Rectal smooth muscle tissue (tissue), 1 donor: Measurements from ENCODE around the gene NPC1L1.

Experiments
- H3K27ac ChIP-seq: one replicate; pipeline ENCODE4 v1.7.0; 2013; ENCODE audit warnings: low read depth, low read length, inconsistent platforms
- H3K27me3 ChIP-seq: one replicate; pipeline ENCODE4 v1.7.0; 2013; ENCODE audit warnings: low read length; ENCODE audit not compliant: control insufficient read depth, insufficient read depth
- H3K36me3 ChIP-seq: one replicate; pipeline ENCODE4 v1.7.0; 2013; ENCODE audit warnings: low read length; ENCODE audit not compliant: control insufficient read depth, insufficient read depth
- H3K4me1 ChIP-seq: one replicate; pipeline ENCODE4 v1.7.0; 2013; ENCODE audit warnings: low read length; ENCODE audit not compliant: control insufficient read depth, insufficient read depth
- H3K4me3 ChIP-seq: one replicate; pipeline ENCODE4 v1.7.0; 2013; ENCODE audit warnings: low read length
- H3K9ac ChIP-seq: one replicate; pipeline ENCODE4 v1.7.0; 2013; ENCODE audit warnings: low read length

NPC1L1 gene

GRCh38 chr7:44498230-44498954 is 42.7 kb downstream of the NPC1L1 start:
- Histone ChIP-seq H3K36me3 (no peaks in the 10 kb centered on the region), H3K27ac (no peak overlapping the region), H3K4me3 (no peak overlapping the region)

GRCh38 chr7:44497155-44498027 is 43.7 kb downstream of the NPC1L1 start:
- no peak overlapping the region for H3K27ac ChIP-seq
- no peak overlapping the region for H3K9ac ChIP-seq
- no peak overlapping the region for H3K4me3 ChIP-seq
- H3K27me3 ChIP-seq = no peaks in the 10 kb centered on the region
- no peaks in the 10 kb centered on the region for H3K36me3 ChIP-seq
- no peaks in the 10 kb centered on the region for H3K4me1 ChIP-seq

More at GRCh38 chr7:44498230-44498954, 42.7 kb downstream of the NPC1L1 start:
- Histone ChIP-seq H3K27me3 (no peaks in the 10 kb centered on the region), H3K4me1 (no peaks in the 10 kb centered on the region), H3K9ac (no peak overlapping the region)

GRCh38 chr7:44496385-44496784 is 44.7 kb downstream of the NPC1L1 start:
- no peak overlapping the region for H3K9ac ChIP-seq
- no peak overlapping the region for H3K27ac ChIP-seq

GRCh38 chr7:44494960-44495359 is 46.2 kb downstream of the NPC1L1 start:
- H3K4me1 ChIP-seq = peaks cover 3% of the 10 kb centered on the region
- no peak overlapping the region for H3K27ac ChIP-seq
- H3K27me3 ChIP-seq = no peaks in the 10 kb centered on the region
- H3K9ac ChIP-seq = no peak overlapping the region
- no peaks in the 10 kb centered on the region for H3K36me3 ChIP-seq
- no peak overlapping the region for H3K4me3 ChIP-seq

More at GRCh38 chr7:44496385-44496784, 44.7 kb downstream of the NPC1L1 start:
- Histone ChIP-seq H3K4me3 (no peak overlapping the region), H3K4me1 (no peaks in the 10 kb centered on the region), H3K36me3 (no peaks in the 10 kb centered on the region), H3K27me3 (no peaks in the 10 kb centered on the region)

DNA sequence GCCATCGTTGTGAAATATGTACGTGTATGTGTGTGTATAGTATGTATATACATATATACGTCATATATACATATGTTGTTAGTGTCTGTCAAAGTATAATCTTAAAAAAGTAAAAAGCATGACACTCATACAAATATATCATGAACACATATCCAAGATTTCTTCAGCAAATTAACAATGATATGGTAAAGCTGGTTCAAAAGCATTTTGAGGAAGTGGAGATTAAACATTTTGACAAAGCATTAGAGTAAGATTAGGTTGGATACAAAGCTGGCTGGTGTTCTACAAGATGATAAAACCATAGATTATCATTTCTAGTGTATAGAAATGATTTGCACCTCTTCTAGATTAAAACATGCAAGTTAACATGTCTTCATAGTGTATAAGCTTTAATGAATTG is 49.9 kb downstream of the NPC1L1 start:
- Histone ChIP-seq H3K4me3 (peak overlapping the region; percentile 95), H3K4me1 (peaks cover 13% of the 10 kb centered on the region), H3K27me3 (no peaks in the 10 kb centered on the region), H3K9ac (peak overlapping the region; percentile 73), H3K36me3 (no peaks in the 10 kb centered on the region), H3K27ac (peak overlapping the region; percentile 97)

GRCh38 chr7:44490351-44491200 is 50.6 kb downstream of the NPC1L1 start, which contains the start of gene NUDCD3:
TSS of gene NUDCD3 (minus strand) at chr7:44490658. CDS start at chr7:44490600, 58 bp downstream.
- H3K9ac ChIP-seq = peak within 1 kb of the TSS; percentile 82
- H3K36me3 ChIP-seq = no peaks in the 10 kb centered on the region
- H3K27ac ChIP-seq = peak within 1 kb of the TSS; percentile 97
- H3K4me3 ChIP-seq = peak within 1 kb of the TSS; percentile 95
- H3K4me1 ChIP-seq = peaks cover 13% of the 10 kb centered on the region
- H3K27me3 ChIP-seq = no peaks in the 10 kb centered on the region

- Histone ChIP-seq H3K9ac (peak overlapping the region; percentile 82), H3K27ac (peak overlapping the region; percentile 97), H3K27me3 (no peaks in the 10 kb centered on the region), H3K4me1 (peaks cover 13% of the 10 kb centered on the region), H3K36me3 (no peaks in the 10 kb centered on the region), H3K4me3 (peak overlapping the region; percentile 95)
Measured at GRCh38 chr7:44489955-44490350, 51.2 kb downstream of the NPC1L1 start.

GRCh38 chr7:44488955-44489354 is 52.2 kb downstream of the NPC1L1 start:
- no peaks in the 10 kb centered on the region for H3K27me3 ChIP-seq
- H3K27ac ChIP-seq = no peak overlapping the region
- H3K9ac ChIP-seq = no peak overlapping the region
- H3K4me3 ChIP-seq = peak overlapping the region; percentile 41
- H3K4me1 ChIP-seq = peaks cover 13% of the 10 kb centered on the region
- peaks cover 4% of the 10 kb centered on the region for H3K36me3 ChIP-seq

DNA sequence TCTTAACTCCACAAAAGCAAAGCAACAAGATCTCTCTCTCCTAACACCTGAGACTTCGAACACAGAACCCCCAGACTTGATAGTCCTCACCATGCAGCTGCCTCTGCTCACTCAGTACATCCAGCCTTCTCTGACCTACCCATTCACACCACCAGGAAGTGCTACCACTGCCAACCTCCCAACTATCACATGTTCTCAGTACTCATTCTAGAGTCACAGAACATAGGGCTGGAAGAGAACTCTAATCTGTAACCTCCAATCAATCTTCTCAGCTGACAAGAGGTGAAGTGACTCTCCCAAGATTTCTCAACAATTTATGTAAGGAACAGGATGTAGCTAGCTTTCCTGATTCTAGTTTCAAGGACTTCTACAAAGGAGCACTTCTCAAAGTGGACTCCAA is 54.4 kb downstream of the NPC1L1 start:
- Histone ChIP-seq H3K9ac (no peak overlapping the region), H3K36me3 (peaks cover 22% of the 10 kb centered on the region), H3K4me3 (no peak overlapping the region), H3K27me3 (no peaks in the 10 kb centered on the region), H3K27ac (no peak overlapping the region), H3K4me1 (peaks cover 13% of the 10 kb centered on the region)

GRCh38 chr7:44486001-44486400 is 55.1 kb downstream of the NPC1L1 start:
- H3K9ac ChIP-seq = no peak overlapping the region
- H3K27me3 ChIP-seq = no peaks in the 10 kb centered on the region
- H3K4me3 ChIP-seq = no peak overlapping the region
- no peak overlapping the region for H3K27ac ChIP-seq
- peaks cover 10% of the 10 kb centered on the region for H3K4me1 ChIP-seq
- H3K36me3 ChIP-seq = peaks cover 27% of the 10 kb centered on the region

GRCh38 chr7:44484482-44485313 is 56.4 kb downstream of the NPC1L1 start:
- H3K27ac ChIP-seq = no peak overlapping the region

More at GRCh38 chr7:44484482-44485313, 56.4 kb downstream of the NPC1L1 start:
- H3K36me3 ChIP-seq = peaks cover 27% of the 10 kb centered on the region
- no peaks in the 10 kb centered on the region for H3K27me3 ChIP-seq
- H3K4me3 ChIP-seq = no peak overlapping the region
- H3K4me1 ChIP-seq = peaks cover 10% of the 10 kb centered on the region
- no peak overlapping the region for H3K9ac ChIP-seq
